DMS153 (cell line): ENCODE results near the gene CHD6.

Source experiments
- DNase-seq: peaks from one replicate; lab custom pipeline; 2025; lab: John Stamatoyannopoulos, UW

CHD6 gene

DNA sequence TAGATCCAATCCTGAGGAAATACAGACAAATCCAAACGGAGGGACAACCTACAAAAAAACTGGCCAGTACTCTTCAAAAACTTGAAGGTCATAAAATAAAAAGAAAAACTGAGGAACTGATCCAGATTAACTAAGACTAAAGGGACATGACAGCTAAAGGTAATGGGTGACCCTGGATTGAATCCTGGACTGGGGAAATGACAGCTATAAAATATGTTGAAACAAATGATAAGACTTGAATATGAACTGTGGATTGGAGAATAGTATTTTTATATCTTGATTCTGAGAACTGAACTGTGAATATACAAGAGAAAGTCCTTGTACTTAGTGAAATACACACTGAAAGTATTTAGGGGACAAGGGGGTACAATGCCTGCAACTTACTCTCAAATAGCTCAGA is 154.6 kb downstream of the CHD6 start:
- DNase-seq, result no peak

GRCh38 chr20:41462372-41463161 is 155.6 kb downstream of the CHD6 start:
- DNase-seq, result no peak

- DNase-seq, result no peak
These were observed 159.4 kb downstream of the CHD6 start for GRCh38 chr20:41458761-41459160.

DNA sequence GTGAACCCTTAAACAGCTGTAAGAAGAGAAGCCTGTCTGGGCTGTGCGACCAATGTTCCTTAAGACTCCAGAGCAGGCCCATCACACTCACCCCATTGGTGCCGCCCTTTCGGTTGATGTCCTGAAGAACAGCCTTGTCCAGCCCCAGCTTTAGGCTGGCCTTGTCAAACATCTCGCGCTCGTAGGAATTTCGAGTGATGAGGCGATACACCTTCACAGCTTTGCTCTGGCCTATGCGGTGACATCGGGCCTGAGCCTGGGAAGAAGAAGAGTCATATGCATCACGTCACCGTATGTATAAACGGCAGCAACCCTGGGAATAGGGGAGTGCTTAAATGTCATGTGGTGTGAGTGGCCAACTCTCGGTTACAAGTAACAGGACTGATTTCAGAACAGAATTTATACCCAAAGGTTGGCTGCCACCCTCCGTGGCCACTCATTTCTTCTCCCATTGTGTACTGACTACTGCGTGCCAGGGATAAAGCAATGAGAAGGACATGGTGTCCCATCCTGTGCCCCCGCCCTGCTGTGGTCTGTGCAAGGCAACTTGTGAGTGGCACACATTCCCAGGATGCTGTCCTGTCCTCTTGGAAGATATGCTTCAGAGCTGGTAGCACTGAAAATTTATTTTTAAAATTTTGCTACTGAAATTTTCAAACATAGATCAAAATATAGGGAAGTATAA is 160.9 kb downstream of the CHD6 start:
- DNase-seq, result no peak

DNA sequence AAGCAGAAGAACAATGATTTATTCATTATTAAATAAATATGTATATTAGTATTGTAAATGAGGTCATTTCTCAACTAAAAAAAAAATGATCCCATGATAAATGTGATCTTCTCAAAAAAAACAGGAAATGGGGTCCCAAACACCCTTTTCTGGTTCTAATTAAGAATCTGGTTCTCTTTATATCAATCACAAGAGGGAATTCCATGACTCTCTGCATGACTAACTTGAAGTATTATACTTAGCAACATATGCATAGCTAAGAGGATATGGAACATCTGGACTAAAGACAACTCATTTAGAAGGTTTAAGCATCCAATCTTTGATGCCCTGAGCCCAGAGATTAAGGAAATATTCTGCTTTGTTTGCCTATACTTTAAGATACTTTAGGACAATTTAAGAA is 161.8 kb downstream of the CHD6 start:
- no peak for DNase-seq

GRCh38 chr20:41454250-41454649 is 163.9 kb downstream of the CHD6 start:
- no peak for DNase-seq

DNA sequence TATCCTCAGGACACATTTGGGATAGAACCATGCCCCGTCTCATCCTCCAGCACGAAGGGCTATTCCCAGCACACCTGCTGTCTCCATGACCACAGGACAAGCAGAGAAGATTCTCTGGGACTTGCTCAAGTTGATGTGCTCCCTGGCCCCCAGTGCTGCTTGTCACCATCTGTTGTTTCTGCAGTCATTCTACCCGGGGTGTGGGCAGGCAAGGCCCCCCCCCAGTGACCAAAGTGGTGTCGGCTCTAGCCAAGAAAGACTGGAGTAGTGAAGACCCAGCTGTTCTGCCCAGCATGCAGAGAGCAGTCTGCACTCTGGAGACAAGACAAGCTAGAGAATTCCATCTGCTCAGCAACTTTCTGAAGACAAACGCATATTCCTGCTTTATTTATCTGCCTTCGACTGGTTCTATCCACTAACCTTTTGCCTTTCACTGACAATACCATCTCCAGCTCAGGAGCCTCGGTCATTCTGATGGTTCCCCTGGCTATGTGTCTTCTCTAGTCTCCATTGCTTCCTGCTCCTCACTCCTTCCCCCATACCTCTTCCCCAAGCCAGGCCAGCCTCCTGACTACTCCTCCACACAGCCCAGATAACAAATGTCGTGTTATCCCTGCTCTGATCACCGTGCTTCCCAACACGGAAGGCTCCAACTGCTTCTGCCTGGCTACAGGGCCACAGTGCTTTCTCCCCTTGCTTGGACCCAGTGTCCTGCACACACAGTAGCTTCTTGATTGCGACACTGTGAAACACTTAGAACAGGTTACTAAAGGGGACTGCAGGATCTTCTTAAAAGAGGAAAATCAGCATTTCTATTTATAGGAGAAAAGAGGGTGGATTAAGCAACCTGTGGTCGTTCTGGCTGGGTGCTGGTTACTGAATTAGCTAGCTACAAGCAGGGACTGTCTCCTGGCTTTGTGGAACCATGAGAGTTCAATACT is 164.9 kb downstream of the CHD6 start:
- DNase-seq, result no peak

DNA sequence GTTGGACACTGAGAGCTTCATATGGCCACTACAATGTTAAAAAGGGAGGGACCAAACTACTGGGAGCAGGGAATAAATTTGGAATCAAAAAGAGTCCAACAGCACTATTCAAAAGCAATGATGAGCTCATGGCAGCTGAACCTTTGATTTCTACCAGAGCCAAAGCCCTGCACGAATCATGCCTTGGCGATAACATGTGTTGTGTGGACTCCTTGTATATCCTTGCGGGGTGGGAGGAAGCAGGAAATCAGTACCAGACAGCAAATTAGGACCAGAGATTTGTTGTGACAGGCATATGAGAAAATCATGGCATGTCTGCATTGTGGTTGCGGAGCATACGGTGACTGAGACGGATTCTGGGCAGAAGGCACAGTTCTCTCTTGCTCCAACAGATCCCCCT is 166.0 kb downstream of the CHD6 start:
- no peak for DNase-seq

DNA sequence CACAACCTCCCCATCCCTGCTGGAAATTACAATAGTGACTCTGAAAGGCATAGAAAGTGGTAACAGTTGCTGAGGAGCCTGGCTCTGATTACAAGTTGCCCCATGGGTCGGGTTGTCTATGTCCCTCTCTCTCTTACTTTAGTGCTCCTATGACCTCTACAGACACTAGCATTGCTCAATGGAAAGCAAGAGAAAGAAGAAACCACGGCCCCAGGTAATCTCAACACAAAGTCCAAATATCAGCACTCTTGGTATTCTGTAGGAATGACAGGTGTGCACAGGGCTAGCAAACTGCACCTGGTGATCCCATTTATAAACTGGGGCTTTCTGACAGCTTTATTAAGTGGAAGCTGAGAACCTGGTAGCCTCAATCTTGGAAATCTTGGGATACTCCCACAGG is 171.2 kb downstream of the CHD6 start:
- no peak for DNase-seq

DNA sequence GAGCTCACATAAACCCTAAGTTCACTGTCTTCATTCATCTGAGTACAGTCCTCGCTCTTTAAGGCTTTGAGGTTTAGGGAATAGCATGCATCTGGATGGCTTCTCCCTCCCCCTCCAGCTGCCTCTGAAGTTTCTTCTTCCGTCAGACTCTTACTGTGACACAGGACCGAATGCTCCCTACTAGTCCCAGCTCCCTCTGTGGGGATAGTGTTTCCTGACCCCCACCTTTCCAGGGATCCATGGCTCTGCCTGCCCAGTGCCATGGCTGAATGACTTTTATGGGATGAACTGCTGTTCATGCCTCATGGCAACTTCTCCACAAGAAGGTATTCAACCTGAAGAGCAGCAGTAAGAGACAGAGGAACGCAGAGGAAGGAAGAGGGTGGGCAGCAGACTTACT is 171.7 kb downstream of the CHD6 start:
- no peak for DNase-seq

DNA sequence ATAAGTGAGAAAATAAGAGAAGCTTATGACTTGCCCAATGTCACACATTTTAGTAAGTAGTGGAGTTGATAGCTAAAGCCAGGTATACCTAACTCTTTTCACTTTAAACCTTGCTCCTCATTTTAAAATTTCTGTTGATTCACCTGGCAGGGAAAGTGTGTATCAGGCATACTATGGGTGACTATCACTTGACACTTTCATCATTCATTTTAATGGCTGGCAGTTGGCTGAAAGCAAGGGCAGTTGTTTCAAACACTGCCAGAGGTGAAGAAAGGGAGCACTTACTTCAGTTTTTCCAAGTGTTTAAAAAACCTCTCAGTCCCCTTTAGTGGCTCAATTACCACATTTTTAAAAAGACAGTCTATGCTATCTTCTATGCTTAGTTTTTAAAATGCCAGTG is 173.4 kb downstream of the CHD6 start:
- no peak for DNase-seq

GRCh38 chr20:41443691-41444090 is 174.5 kb downstream of the CHD6 start:
- DNase-seq, result no peak

DNA sequence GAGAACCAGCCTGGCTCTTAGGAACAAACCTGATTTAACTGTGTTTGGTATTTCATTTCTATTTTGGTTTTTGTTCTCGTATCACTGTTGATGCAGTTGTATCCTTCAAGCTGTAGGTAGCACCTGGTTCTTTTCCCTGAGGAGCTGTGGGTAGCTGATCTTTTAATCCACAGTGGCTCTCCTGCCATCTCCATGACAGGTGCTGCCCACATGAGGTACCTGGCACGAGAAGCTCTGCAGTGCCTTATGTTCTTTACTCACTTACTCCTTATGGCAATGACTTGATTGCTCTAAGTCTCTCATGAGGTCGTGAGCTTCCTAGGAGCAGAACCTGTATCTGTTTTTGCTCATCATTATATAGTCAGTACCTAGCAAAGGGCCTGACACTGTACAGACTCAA is 177.3 kb downstream of the CHD6 start:
- DNase-seq, result no peak

DNA sequence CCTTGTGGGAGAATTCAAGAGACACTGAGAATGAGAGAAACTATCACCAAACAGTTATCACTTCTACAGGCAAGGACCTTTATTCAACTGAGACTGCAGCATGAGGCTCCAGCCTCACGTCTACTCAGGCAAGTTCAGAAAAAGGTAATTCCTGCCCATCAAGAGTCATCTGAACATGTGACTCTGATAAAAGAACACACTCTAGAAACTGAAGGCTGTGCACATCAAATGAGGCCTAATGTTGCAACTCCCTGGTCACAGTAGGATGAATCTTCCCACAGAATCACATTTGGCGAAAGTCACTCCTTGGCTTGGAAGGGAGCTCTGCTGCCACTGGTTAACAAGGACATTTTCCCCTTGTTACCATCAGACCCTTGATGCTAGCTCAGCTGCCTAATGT is 180.3 kb downstream of the CHD6 start:
- no peak for DNase-seq

DNA sequence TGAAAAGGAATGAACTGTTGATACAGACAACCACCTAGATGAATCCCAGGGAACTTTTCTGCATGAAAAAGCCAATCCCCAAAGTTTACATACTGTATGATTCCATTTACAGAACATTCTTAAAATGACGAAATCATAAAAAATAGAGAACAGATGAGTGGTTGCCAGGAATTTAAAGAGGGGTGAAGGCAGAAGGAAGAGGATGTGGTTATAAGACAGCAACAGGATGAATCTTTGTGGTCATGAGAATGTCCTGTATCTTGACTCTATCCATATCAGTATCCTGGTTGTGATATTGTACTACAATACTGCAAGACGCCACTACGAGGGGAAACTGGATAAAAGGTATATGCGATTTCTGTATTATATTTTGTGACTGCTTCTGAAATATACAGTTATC is 181.5 kb downstream of the CHD6 start:
- DNase-seq, result no peak

DNA sequence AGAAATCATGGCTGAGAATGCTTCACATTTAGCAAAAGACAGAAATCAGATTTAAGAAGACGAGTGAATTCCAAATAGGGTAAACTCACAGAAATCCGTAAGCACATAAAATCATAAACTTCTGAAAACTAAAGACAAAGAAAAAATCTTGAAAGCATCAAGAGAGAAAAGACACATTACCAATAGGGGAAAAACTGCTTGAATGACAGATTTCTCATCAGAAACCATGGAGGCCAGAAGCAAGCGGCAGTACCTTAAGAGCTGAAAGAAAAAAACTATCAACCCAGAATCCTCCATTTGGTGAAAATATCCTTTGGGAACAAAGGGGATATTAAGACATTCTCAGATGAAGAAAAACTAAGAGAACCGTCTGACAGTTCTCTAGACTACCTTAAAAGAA is 185.0 kb downstream of the CHD6 start:
- no peak for DNase-seq

GRCh38 chr20:41432746-41433145 is 185.4 kb downstream of the CHD6 start:
- DNase-seq, result no peak

DNA sequence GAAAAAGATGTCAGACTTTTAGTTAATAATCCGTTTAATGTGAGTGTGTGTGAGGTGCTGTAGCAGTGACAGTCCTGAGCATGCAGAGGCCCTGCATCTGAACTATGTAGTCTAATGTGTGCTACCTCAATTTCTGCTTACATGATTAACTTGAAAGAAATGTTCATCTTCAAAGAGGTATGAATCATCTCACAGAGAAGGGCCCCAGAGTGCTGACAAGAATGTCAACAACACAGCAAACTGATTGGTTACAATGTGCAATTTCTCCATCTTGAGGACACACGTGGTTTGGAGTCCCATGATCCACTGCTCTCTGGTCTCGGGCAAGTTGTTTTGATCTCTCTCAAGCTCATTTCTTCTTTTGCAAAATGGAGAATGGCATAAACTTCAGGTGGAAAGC is 189.9 kb downstream of the CHD6 start:
- DNase-seq, result no peak

- DNase-seq, result no peak
These were observed 190.3 kb downstream of the CHD6 start for GRCh38 chr20:41427833-41428232.

DNA sequence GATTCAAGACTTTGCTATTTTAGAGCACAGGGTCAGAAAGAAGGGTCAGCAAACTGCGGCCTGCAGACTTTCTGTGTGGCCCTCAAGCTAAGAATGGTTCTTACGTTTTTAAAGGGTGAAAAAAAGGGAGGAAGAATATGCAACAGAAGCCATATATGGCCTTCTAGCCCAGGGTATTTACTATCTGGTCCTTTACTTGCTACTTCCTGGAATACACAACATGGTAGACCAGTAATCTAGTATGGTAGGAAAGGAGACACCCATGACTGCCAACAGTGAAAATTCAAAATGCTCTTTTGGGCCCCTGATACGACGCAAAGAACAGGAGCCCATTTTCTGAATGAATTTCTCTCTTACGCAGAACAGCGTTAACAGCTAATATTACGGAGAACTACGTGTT is 191.2 kb downstream of the CHD6 start:
- no peak for DNase-seq

DNA sequence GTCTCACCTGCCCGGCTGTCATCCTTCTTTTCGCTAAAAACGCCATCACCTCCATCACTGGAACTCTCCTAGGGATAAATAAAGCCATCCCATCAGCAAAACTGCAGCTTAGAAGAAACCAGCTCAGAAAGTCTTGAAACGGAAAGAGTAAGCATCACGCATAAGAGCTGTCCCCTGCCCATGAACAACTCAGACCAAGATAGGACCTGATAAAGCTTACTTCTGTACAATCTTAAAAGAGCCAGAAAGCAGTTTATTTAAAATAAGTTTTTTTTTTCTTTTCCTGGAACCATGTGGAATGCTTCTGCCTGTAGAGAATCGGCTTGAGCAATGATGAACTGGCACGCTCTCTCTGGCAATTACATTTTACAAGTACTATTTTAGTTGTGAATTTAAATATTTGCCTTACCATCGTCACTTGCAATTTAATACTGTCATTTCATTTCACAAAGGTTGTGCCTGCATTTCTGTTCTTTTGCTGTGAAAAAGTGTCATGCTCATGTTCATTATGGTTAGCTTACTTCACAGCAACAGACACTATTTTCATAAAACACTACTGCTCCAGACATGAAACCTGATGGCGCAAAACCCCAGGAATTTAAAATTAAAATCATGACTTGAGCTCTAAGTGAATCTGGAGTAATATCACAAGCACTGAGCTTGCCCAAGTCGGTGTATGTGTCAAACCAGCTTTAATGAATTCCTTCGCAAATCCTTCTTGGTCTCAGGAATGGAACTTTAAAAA is 191.9 kb downstream of the CHD6 start:
- DNase-seq, result no peak
